NCI-H2227 treated with DMSO at 0.1 percent for 48 hours (cell line): Measurements from ENCODE around the gene NEU1.
"Not testable (repeated sequence)": the region's sequence is repeated elsewhere in the genome, so short reads cannot be mapped to it uniquely, and the experiment has no call there.

ENCODE experiments used
- DNase-seq: peaks from one replicate; lab custom pipeline; 2025; lab: John Stamatoyannopoulos, UW

The NEU1 gene

DNA sequence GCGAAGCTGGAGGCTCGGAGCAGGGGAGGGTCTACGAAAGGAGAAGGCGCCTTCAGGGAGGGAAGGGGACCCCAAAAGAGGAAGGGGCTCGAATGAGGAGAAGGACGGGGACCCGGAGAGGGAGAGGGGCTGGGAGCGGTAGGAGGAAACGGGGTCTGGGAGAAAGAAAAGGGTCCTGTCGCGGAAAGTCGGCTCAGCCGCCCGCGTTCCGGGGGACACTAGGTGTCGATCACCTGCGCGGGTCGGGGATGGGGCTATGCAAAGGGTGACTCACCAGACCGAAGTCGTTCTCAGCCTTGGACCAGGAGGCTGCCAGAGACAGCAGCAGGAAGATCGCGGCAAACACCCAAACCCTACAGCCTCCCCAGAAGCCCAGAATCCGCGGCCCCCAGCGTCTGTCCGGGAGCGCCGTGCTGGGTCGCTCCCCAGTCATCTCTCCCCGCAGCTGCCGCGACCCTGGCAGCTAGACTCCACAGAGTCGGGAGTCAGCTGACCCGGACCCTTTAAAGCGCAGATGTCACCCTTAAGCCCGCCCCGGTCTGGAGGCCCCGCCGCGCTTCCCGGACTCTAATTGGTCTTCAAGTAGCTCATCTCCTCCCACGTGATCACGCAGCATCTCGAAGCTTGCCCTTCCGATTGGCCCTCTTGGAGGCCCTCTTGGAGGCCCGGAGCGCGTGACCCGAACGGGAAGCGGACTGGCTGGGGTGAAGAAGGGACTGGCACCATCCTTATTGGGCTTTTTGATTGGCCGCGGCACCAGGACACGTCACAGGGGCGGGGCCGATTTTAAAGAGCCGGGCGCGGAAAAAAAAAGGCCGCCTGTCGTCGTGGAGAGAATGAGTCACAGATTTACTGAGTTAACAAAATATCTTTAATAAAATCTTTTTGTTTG, at the start of gene NEU1:
TSS of gene NEU1 (minus strand) at position 478 of the 892 bp plus-strand sequence. CDS start at position 433, 45 bp downstream.
- peak; percentile 98 for DNase-seq

DNA sequence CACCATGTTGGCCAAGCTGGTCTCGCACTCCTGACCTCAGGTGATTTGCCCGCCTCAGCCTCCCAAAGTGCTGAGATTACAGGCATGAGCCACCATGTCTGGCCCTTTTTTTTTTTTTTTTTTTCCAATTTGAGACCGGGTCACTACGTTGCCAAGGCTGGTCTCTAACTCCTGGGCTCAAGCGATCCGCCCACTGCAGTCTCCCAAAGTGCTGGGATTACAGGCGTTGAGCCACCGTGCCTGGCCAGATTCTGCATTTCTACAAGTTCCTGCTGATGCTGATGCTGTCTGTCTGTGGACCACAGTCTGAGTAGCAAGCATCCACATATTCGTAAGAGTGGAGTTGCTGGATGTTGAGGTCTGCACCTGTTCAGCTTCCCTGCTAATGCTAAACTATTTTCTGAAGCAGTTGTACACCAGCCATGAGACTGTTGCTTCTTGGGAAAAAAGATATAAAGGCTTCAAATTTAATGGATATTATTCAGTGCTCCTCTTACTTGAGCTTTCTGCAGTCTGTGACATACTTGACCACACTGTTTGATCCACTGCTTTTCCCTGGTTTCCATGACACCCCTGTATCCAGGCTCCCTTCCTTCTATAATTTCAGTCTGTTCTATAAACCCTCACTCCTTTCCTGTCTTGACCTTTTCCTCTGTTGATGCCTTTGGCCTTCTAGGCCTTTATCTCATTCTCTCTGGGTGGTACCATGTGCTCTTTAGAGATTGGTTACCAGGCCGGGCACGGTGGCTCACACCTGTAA, 49.4 kb upstream of the NEU1 start:
- no peak for DNase-seq

DNA sequence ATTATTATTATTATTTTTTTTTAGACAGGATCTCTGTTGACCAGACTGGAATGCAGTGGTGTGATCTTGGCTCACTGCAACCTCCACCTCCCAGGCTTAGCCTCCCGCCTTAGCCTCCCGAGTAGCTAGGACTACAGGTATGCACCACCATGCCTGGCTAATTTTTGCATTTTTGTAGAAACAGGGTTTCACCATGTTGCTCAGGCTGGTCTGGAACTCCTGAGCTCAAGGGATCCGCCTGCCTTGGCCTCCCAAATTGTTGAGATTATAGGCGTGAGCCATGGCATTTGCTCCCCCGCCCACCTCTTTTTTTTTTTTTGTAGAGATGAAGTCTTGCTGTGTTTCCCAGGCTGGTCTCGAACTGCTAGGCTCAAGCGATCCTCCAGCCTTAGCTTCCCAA, 46.7 kb upstream of the NEU1 start:
- not testable (repeated sequence) for DNase-seq

DNA sequence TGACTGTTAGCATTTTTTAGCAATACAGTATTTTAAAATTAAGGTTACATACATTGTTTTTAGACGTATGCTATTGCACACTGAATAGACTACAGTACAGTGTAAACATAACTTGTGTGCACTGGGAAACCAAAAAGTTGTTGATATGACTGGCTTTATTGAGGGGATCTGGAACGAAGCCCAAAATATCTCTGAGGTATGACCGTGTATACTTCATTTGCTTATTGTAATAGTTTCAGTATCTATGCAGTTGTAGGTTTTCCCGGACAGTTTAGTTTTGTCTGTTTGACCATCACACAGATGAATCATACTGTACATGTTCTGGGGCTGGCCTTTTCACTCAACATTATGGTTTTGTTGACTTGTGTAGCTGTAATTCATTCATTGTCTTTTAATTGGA, 46.2 kb upstream of the NEU1 start:
- no peak for DNase-seq

DNA sequence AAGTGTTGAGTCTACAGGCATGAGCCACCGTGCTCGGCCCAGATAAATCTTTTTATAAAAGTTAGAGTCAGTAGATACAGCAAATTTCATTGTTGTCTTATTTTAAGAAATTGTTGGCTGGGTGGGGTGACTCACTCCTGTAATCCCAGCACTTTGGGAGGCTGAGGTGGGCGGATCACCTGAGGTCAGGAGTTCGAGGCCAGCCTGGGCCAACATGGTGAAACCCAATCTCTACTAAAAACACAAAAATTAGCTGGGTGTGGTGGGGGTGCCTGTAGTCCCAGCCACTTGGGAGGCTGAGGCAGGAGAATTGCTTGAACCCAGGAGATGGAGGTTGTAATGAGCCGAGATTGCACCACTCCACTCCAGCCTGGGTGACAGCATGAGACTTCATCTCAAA, 45.6 kb upstream of the NEU1 start:
- DNase-seq, result not testable (repeated sequence)

DNA sequence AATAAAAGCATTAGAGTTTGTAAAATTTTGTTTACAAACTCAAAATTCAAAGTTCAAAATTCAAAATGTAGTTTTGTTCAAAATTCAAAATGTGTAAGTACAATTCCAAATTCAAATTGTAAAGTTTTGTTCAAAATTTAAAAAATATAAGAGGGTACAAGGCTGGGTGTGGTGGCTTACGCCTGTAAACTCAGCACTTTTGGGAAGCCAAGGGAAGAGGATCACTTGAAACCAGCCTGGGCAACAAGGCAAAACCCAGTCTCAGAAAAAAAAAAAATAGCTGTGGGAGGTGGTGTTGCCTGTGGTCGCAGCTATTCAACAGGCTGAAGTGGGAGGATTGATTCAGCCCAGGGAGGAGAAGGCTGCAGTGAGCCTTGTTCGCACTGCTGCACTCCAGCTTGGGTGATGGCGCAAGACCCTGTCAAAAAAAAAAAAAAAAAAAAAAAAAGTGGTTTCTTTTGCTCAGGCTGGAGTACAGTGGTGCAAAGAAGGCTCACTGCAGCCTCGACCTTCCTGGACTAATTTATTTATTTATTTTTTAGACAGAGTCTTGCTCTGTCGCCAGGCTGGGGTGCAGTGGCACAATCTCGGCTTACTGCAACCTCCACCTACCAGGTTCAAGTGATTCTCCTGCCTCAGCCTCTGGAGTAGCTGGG, 44.7 kb upstream of the NEU1 start:
- DNase-seq, result peak; percentile 24

DNA sequence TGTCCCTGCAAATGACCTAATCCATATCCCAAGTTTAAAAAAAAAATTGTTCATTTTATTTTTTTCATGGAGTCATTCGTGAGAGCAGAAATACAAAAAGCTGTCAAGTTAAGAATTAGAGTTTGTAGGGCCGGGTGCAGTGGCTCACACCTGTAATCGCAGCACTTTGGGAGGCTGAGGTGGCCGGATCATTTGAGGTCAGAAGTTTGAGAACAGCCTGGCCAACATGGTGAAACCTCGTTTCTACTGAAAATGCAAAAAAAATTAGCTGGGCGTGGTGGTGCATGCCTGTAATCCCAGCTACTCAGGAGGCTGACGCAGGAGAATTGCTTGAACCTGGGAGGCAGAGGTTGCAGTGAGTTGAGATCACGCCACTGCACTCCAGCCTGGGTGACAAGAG, 44.1 kb upstream of the NEU1 start:
- DNase-seq, result not testable (repeated sequence)

DNA sequence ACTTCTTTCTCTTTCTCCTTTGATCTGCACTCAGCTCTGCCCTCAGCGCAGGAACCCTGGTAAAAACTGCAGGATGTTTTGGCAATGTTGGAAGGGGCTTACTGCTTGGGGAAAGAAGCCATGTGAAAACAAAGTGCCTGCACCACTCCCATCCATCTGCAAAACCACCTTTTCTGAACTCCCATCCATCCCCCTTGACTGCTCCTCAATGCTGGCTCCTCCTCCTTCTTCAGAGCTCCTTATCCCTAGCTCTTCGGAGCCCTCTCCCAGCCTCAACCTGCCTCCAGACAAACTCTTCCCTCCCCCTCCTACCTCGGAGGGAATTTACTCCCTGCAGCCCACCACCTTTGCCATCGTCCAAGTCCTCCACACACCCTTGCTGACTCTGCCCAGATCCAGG, 43.5 kb upstream of the NEU1 start:
- no peak for DNase-seq

DNA sequence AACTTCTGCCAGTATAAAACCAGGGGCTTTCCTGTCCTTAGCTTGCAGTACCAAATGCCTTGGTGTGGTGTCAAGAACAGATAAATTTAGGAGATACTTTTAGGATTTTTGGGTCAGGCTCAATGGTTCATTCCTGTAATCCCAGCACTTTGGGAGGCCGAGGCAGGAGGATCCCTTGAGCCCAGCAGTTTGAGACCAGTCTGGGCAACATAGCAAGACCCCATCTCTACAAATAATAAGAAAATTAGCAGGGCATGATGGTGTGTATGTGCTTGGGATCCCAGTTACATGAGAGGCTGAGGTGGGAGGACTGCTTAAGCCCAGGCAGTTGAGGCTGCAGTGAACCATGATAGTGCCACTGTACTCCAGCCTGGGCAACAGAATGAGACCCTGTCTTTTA, 42.4 kb upstream of the NEU1 start:
- DNase-seq, result no peak

DNA sequence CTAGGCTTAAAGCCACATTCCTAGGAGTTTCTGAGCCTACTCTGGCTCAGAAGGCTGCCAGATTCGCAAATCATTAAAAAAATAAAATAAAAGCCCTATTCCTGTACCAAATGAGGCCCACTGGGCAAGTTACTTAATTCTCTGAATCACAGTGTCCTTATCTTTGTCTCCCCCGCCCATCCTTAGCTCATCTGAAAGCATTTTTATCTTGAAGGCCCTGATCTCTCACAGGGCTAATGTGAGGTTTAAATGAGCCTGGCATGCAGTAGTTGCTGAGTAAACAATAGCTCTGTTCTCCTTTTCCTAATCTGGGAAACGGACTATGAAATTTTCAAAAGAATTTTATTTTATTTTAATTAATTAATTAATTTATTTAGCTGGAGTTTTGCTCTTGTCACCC, 41.3 kb upstream of the NEU1 start:
- DNase-seq, result no peak

DNA sequence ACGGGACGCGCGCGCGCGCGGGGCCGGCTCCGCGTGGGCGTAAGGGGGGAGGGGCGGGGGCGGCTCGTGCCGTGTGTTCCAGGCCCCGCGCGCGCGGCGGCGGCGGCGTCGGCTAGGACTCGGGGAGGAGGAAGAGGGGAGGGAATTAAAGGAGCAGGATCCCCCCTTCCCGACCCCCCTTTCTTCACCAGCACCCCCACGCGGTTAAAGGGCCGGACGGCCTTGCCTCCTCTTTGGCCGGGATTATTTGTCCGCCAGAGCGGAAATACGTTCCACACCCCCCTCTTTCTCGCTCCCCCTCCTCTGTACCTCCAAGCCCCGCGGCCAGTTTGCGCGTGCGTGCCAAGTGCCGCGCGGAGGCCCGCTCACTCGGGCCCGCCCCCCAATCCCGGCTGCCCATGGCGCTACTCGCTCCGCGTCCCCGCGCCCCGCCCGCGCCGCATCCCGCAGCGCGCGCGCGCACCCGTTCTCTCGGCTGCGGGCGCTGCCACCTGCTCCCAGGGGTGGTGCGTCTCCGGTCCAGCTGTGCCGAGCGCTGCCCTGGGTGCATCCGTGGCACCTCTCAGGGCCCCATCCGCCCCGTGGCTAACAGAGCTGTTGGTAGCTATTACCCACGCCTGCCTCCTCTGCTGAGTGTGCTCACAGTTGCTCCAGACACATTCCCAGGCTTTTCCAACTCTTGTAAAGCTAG, 39.5 kb upstream of the NEU1 start, which contains the start of gene ZBTB12:
TSS of gene ZBTB12 (minus strand) at position 134 of the 691 bp plus-strand sequence. CDS start 781 bp downstream, outside the sequence.
- peak; percentile 98 for DNase-seq

DNA sequence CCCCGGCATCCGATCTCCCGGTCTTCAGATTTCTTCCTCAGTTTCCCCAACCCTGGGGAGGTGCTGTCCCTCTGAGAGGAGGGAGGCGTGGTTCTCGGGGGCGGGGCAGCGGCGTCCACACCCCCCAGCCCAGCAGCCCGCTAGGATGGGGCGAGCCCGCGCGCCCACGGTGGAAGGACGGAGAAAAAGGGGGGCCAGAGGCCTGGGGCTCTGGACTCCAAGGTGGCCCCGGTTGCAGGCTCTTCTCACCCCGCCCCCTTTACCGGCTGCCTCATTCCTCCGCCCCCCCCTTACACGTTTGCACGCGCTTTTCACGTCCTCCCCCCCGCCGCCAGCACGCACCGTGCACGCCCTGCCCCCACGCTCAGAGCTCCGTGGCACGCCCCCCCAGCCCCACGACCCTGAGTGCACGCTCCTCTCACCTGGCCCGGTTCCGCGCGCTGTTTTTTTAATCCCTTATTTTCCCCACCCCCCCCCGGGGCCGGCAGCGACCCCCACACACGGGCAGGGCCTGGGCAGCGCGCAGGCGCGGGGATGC, 38.9 kb upstream of the NEU1 start:
- peak; percentile 29 for DNase-seq

DNA sequence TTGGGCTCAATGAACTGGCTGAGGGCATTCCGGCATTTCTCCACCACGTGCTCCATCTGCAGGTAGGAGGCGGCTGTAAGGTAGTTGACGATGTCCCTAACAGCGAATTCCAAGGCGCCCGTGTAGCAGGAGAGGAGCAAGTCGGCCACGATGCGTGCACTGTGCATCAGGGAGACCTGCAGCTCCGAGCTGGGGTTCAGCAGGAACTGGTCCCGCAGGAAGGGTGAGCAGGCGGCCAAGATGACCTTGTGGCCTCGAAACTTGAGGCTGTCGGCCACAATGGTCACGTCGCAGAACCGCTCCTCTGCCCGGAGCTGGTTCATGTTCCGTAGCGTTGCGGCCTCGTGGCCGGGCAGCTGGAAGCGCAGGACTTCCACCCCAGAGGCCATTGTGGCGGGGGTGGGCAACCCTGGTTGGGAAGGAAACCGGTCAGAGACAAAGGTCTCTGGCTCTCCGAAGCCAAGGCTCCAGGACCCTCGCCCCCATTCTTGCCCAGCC, 38.3 kb upstream of the NEU1 start:
- no peak for DNase-seq

DNA sequence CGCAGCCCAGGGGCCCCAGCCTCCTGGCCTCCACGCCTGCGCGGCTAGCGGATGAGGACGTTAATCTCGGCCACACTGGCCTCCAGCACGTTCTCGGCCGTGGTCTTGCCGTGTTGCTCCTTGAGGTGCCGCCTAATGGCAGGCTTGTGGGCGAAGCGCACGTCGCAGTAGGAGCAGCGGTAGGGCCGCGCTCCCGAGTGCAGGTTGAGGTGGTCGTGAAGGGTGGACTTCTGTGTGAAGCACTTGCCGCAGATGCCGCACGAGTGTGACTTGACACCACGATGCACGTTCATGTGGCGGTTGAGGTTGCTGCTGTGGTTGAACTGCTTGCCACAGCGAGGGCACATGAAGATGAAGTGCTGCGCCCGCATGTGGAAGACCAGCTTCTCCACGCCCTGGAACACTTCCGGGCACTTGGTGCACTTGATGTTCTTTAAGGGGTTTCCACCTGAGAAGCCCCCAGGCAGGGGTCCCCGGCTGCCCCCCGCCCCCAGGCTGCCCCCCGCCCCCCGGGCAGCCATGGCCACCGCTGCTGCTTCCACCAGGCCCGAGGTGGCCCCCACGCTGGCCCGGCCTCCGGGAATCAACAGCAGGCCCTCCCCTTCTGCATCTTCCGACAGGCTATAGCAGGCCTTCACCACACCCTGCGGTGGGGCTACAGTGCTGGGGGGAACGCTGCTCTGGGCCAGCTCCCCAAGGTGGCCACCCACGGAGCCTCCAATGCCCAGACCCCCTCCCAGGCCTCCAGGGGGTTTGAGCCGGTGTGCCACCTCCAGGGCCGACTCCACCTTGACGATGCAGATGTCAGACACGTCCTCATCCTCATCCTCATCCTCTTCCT, 37.5 kb upstream of the NEU1 start:
- no peak for DNase-seq

DNA sequence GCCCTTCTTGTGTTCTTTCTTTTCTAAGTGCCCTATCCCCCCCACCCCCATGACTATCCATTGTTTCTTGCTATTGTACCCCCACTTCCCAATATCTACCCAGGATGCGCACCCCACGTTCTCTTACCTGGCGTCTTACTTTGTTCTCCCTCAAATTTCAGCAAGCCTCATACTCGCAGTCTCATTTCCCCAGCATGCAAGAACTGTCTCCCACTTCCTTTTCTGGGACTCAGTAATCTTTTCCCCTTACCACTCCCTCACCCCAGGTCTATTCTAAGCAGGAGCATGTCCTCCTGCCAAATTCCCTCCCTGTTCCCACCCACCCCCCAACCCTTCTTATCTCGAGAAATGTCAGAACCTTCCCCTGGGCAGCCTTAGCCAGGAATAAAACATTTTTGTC, 36.6 kb upstream of the NEU1 start:
- DNase-seq, result no peak

DNA sequence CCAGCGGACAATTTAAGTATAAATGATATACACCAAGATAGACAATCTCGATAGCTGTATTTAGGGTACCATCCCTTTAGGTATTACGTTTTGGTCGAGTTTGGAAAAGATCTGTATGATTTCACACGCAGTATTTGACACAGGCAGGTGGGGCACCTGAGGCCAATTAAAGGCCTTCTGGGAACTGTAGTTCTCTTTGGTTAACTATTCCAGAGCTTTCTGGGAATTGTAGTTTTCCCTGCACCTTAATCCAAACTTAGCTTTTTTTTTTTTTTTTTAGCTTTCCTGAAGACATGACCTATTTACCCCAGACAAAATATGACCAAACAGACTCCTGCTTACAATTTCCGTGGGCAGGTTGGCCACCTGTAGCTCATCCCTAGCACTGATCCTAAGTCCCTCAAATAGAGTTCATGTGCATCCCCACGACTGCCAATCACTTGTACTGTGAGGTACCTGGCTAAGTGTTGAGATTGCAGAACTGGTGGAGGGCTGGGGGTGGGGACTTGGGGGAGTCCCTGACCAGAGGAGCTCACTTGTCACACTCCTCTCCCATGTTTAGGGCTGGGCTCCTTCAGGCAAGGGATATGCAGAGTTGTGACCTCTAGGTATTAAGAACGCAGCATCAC, 35.9 kb upstream of the NEU1 start:
- DNase-seq, result peak; percentile 53

DNA sequence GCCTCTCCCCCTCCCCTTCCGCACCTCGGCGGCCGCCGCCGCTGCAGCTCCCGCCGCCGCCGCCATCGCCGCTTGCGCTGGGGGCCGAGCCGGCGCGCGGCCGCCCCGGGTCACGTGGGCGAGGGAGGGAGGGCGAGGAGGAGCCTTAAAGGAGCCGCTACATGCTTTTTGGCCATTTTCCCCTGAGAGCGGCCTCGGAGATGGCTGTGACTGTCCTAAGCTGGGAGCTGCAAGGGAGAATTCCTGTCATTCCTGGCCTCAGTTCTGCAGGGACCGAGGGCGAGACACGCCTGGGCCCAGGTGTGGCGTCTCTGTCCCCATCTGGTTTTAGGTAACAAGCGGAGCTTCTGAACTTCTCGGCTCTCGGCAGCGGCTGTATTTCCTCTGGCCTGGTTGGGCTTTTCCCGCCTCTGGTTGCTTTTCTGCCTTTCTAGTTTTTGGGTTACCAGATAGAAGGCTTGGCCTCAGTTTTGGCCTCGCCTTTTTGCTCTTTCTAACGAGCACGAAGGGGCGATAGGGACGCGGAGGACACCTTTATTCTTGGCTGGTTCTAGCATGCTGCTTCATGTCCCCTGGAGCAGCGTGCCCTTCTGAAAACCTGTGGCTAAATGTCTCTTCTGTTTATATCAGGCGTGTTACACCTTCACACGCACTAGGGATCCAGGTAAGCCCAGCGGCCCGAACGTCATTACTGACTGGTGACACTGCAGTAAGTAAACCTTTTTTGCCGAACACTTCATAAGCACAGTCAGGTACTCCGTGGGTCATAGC, 35.2 kb upstream of the NEU1 start, which contains the start of gene EHMT2:
TSS of gene EHMT2 (minus strand) at position 87 of the 771 bp plus-strand sequence. CDS start at position 66, 21 bp downstream.
- DNase-seq, result peak; percentile 72

DNA sequence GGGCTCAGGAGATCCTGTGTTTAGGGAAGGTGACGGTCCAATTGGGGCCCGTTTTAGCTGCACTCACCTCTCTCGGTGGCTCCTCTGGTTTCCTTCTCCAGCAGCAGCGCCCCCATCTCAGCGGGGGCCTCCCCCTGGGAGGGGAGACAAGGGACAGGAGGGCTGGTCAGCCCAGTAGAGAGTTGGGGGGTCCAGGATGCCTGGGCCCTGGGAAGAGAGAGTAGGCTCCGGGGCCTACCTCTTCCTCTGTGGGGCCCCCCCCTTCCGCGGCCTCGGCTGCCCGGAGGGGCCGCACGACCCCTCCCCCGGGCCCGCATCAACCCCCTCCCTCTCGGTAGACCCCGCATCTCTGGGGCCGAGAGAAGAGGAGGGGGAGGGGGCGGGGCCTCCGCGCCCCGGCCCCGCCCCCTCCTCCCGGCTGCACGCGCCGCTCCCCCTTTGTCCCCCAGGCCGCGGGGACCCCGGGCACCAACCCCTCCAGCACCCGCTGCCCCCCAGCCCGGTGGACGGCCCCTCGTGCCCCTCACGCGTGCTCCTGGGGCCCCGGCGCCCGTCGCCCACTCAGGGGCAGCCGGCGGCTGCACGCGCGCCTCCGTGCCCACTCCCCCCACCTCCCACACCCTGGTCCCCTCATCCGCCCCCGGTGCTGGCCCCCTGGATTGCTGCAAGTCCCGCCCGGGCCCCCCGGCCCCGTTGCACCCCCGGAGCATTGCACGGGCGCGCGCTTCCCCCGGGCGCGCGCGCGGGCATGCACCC, 34.4 kb upstream of the NEU1 start:
- no peak for DNase-seq
